Endothelial cell of umbilical vein (primary cell): Measurements from ENCODE around the gene FAM118A. TPM values are rescaled to one million over a fixed set of nuclear protein-coding genes. Genes with fewer than 3 reads are reported as not detected.

Experiments used
- BruUV-seq: library from RNA; stranded (reverse); fragments of 400-500 nt; replicated peaks from 2 replicates; lab custom pipeline; 2021; lab: Mats Ljungman, UMichigan
- CTCF ChIA-PET: fragments of 300-600, 350-600 bp; sonication (Branson Sonifier 250); formaldehyde crosslinking; loops from one replicate; lab custom pipeline; 2021; ENCODE audit warnings: antibody characterized with exemption, inconsistent platforms; lab: Charles Lee
- POLR2A ChIA-PET: fragments of 300-600, 350-600 bp; sonication (Branson Sonifier 250); formaldehyde crosslinking; loops from one replicate; lab custom pipeline; 2021; ENCODE audit warnings: antibody characterized with exemption, inconsistent platforms; lab: Charles Lee
- DNase-seq: peaks from one replicate; pipeline ENCODE4 v3.0.0-alpha.2; 2011; ENCODE audit warnings: low read depth, low spot score
- FAIRE-seq: peaks from 2 replicates; lab custom pipeline; 2011; peaks lifted over from hg19 to GRCh38; lab: Jason Lieb, UNC
- H2AFZ ChIP-seq: 2 replicates; pipeline ENCODE4 v1.6.0; 2012; ENCODE audit warnings: low read depth, low read length, control low read depth, inconsistent platforms
- H3K27ac ChIP-seq: 2 replicates; pipeline ENCODE4 v1.5.1; 2011; ENCODE audit warnings: low read depth, mild to moderate bottlenecking, control low read depth, low read length, moderate library complexity; ENCODE audit not compliant: insufficient read depth
- H3K27me3 ChIP-seq, 2 experiments: 2 replicates each; pipeline versions ENCODE4 v1.6.0 to v1.6.1; 2011; ENCODE audit warnings: low read length in 2 of 2, mixed read lengths in 1 of 2; ENCODE audit not compliant: control insufficient read depth in 2 of 2, insufficient read depth in 2 of 2
- H3K36me3 ChIP-seq, 2 experiments: 2 replicates in 1 of 2; 3 replicates in 1 of 2; pipeline ENCODE4 v1.5.1; 2011; ENCODE audit warnings: low read length in 2 of 2, mild to moderate bottlenecking in 1 of 2, moderate library complexity in 1 of 2; ENCODE audit not compliant: control insufficient read depth in 2 of 2, insufficient read depth in 2 of 2; ENCODE audit errors: extremely low read depth in 1 of 2
- H3K4me1 ChIP-seq: 3 replicates; pipeline ENCODE4 v1.5.1; 2011; ENCODE audit warnings: mild to moderate bottlenecking, low read length; ENCODE audit not compliant: control insufficient read depth, insufficient read depth; ENCODE audit errors: extremely low read depth
- H3K4me2 ChIP-seq: 2 replicates; pipeline ENCODE4 v1.6.1; 2011; ENCODE audit warnings: low read length, control low read depth, mixed read lengths; ENCODE audit not compliant: insufficient read depth
- H3K4me3 ChIP-seq, 3 experiments: fragments of 200-600 bp in 1 of 3; sonication (generic), shearing (Covaris generic) in 1 of 3; replicated peaks in 1 of 3; 2 replicates each; pipeline ENCODE4 v1.5.1; 2011 to 2016; ENCODE audit warnings: control low read depth in 3 of 3, low read length in 3 of 3, mild to moderate bottlenecking in 2 of 3, inconsistent platforms in 1 of 3, low read depth in 1 of 3, moderate library complexity in 1 of 3; ENCODE audit not compliant: insufficient read depth in 1 of 3
- H3K79me2 ChIP-seq: 2 replicates; pipeline ENCODE4 v1.6.0; 2012; ENCODE audit warnings: low read length, inconsistent platforms; ENCODE audit not compliant: control insufficient read depth, insufficient read depth
- H3K9ac ChIP-seq: replicated peaks from 2 replicates; pipeline ENCODE3; 2011; ENCODE audit warnings: low read length, control low read depth; ENCODE audit not compliant: insufficient read depth; ENCODE audit errors: extremely low read depth
- H3K9me1 ChIP-seq: replicated peaks from 3 replicates; pipeline ENCODE4 v1.6.0; 2011; ENCODE audit warnings: mild to moderate bottlenecking, low read length; ENCODE audit not compliant: control insufficient read depth, insufficient read depth; ENCODE audit errors: extremely low read depth
- H3K9me3 ChIP-seq: replicated peaks from 2 replicates; pipeline ENCODE4 v1.5.1; 2012; ENCODE audit warnings: low read length, inconsistent platforms; ENCODE audit not compliant: control insufficient read depth, insufficient read depth
- H4K20me1 ChIP-seq: replicated peaks from 2 replicates; pipeline ENCODE3; 2011; ENCODE audit warnings: mild to moderate bottlenecking, low read length; ENCODE audit not compliant: control insufficient read depth, insufficient read depth; ENCODE audit errors: extremely low read depth
- EZH2 ChIP-seq: IDR thresholded peaks from 2 replicates; pipeline ENCODE4 v1.6.1; 2012; ENCODE audit warnings: borderline replicate concordance, low read depth, mild to moderate bottlenecking, moderate library complexity, low read length, inconsistent platforms; ENCODE audit not compliant: severe bottlenecking
- FOS ChIP-seq: IDR thresholded peaks from 2 replicates; pipeline ENCODE4 v1.6.1; 2011; ENCODE audit warnings: mild to moderate bottlenecking, low read length, moderate library complexity, borderline replicate concordance; ENCODE audit not compliant: insufficient read depth
- GATA2 ChIP-seq: IDR thresholded peaks from 2 replicates; pipeline ENCODE4 v1.7.0; 2011; ENCODE audit warnings: low read depth, mild to moderate bottlenecking, moderate library complexity, mixed read lengths, low read length; ENCODE audit not compliant: insufficient read length, insufficient read depth
- JUN ChIP-seq: IDR thresholded peaks from 2 replicates; pipeline ENCODE4 v1.6.1; 2011; ENCODE audit warnings: borderline replicate concordance, low read depth; ENCODE audit not compliant: insufficient read length, insufficient read depth
- MYC ChIP-seq: IDR thresholded peaks from one replicate; pipeline ENCODE4 v1.6.1; 2011; ENCODE audit warnings: mild to moderate bottlenecking, low read depth, low read length
- POLR2A ChIP-seq: IDR thresholded peaks from 2 replicates; pipeline ENCODE4 v1.6.1; 2012; ENCODE audit warnings: low read depth, mild to moderate bottlenecking, control low read depth, low read length
- POLR2AphosphoS5 ChIP-seq: IDR thresholded peaks from 2 replicates; pipeline ENCODE4 v1.6.1; 2012; ENCODE audit warnings: low read depth, mild to moderate bottlenecking, control low read depth, low read length, moderate library complexity; ENCODE audit not compliant: insufficient read depth
- dilution Hi-C: fragments of 300-500 bp; cut with MboI; formaldehyde crosslinking; loops from one replicate; pipeline ENCODE4 v1.15.0; 2019; ENCODE audit warnings: low sequenced_read_pairs; ENCODE audit not compliant: extremely low pct_ligation_motif_present
- intact Hi-C: fragments of 100-400 bp; cut with micrococcal nuclease; formaldehyde crosslinking; loops from one replicate; pipeline ENCODE4 v1.10.0; 2022
- polyA plus RNA-seq, 4 experiments: library from polyadenylated mRNA; depleted of rRNA in 3 of 4; stranded (reverse) in 3 of 4; unstranded in 1 of 4; fragments of >200 nt; gene quantifications; 2 replicates each; pipeline versions ENCODE4 v1.2.1 to v1.2.3, GENCODE V29; 2011 to 2012; ENCODE audit warnings: missing spikeins in 1 of 4
- total RNA-seq: library from RNA; stranded (reverse); gene quantifications from 2 replicates; pipeline ENCODE4 v1.2.3, GENCODE V29; 2021
- TF ChIP-seq, protein P1 (sequence below), 2 donors: IDR thresholded peaks; 1 replicate in 1 of 2; 2 replicates in 1 of 2; pipeline ENCODE4 v1.5.1; 2011; ENCODE audit warnings: low read length in 2 of 2, mild to moderate bottlenecking in 2 of 2, moderate library complexity in 2 of 2, control low read depth in 1 of 2, inconsistent platforms in 1 of 2, low read depth in 1 of 2; ENCODE audit not compliant: insufficient read depth in 1 of 2; ENCODE audit errors: extremely low read depth in 1 of 2
- TF ChIP-seq, protein P2 (sequence below): IDR thresholded peaks from 2 replicates; pipeline ENCODE4 v1.6.1; 2011; ENCODE audit not compliant: insufficient read depth, insufficient read length

Gene FAM118A
- total and polyA plus RNA-seq, 2 donors (not counting 3 experiments of a cell fraction or from before 2014, with no cell fraction given), result 20.2 to 25.6 TPM

DNA sequence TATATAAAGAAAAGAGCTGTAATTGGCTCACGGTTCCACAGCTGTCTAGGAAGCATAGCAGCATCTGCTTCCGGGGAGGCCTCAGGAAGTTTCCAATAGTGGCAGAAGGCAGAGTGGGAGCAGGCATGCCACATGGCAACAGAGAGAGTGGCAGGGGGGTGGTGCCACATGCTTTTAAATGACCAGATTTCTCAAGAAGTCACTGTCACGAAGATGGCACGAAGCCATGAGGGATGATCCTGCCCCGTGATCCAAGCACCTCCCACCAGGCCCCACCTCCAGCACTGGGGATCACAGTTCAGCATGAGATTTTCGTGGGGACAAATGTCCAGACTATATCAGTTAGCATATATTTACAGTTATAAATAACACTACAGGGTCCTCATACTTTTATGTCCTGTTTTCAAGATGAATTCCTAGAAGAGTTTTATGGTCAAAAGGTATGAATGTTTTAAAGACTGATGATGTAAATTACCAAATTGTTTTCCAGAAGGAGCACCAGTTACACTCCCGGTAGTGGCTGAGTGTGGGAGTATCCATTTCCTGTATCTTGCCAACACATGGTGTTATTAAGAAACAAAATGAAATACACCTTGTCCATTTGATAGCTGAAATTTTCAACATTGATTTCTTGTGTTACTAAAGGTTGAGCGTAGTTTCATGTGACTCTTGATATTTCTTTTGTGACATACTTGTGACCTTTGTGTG, 19.2 kb downstream of the FAM118A start:
- no peak overlapping the region for H3K27ac ChIP-seq
- dilution Hi-C loops (no loop called here), intact Hi-C loops (no loop called here)
- peaks cover 4 to 35% of the 10 kb centered on the region in 2 experiments for H3K36me3 ChIP-seq
- H3K27me3 ChIP-seq, result no peaks in the 10 kb centered on the region
- no peaks in the 10 kb centered on the region for H3K9me1 ChIP-seq
- no TSS peak for BruUV-seq
- H3K4me1 ChIP-seq, result no peaks in the 10 kb centered on the region
- TF ChIP-seq JUN, result no peak
- TF ChIP-seq POLR2A, result no peak
- TF ChIP-seq, protein P1, sequence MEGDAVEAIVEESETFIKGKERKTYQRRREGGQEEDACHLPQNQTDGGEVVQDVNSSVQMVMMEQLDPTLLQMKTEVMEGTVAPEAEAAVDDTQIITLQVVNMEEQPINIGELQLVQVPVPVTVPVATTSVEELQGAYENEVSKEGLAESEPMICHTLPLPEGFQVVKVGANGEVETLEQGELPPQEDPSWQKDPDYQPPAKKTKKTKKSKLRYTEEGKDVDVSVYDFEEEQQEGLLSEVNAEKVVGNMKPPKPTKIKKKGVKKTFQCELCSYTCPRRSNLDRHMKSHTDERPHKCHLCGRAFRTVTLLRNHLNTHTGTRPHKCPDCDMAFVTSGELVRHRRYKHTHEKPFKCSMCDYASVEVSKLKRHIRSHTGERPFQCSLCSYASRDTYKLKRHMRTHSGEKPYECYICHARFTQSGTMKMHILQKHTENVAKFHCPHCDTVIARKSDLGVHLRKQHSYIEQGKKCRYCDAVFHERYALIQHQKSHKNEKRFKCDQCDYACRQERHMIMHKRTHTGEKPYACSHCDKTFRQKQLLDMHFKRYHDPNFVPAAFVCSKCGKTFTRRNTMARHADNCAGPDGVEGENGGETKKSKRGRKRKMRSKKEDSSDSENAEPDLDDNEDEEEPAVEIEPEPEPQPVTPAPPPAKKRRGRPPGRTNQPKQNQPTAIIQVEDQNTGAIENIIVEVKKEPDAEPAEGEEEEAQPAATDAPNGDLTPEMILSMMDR (IDR thresholded peaks at IDR 0.05; ENCODE audit: extremely low read depth in 1 of 2, insufficient read depth in 1 of 2, low read depth in 1 of 2, low read length in 2 of 2), result no peak
- no peak for TF ChIP-seq MYC
- TF ChIP-seq GATA2, result no peak
- no peak for TF ChIP-seq EZH2
- TF ChIP-seq, protein P2, sequence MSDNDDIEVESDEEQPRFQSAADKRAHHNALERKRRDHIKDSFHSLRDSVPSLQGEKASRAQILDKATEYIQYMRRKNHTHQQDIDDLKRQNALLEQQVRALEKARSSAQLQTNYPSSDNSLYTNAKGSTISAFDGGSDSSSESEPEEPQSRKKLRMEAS, result no peak
- no peak for TF ChIP-seq FOS
- TF ChIP-seq POLR2AphosphoS5, result no peak
- POLR2A ChIA-PET, result interaction anchor here (1.0 kb wide), 1 partner anchor 11 kb away, joined by 3 read pairs; no protein-coding TSS in a partner anchor
- no peak overlapping the region for H2AFZ ChIP-seq
- no peak overlapping the region for H3K4me2 ChIP-seq
- DNase-seq (no peak), FAIRE-seq (no peak)
- H4K20me1 ChIP-seq, result no peaks in the 10 kb centered on the region
- no peak overlapping the region for H3K4me3 ChIP-seq
- no peaks in the 10 kb centered on the region for H3K9me3 ChIP-seq
- no peaks in the 10 kb centered on the region for H3K79me2 ChIP-seq
- CTCF ChIA-PET, result no interaction called here
- H3K9ac ChIP-seq, result no peak overlapping the region
